Liver (tissue), 9 donors: ENCODE results near the gene PRKCH. TPM values are rescaled to one million over a fixed set of nuclear protein-coding genes. Genes with fewer than 3 reads are reported as not detected.

Source experiments
- DNase-seq: peaks from one replicate; pipeline ENCODE4 v3.0.0-alpha.2; 2017; ENCODE audit warnings: low spot score
- H3K27ac ChIP-seq, 2 donors: one replicate each; pipeline ENCODE4 v1.7.0; 2013; ENCODE audit warnings: inconsistent platforms in 2 of 2, low read length in 2 of 2, control low read depth in 1 of 2, low read depth in 1 of 2, mild to moderate bottlenecking in 1 of 2
- H3K27me3 ChIP-seq, 4 donors: one replicate each; pipeline versions ENCODE4 v1.6.1 to v1.7.0; 2013; ENCODE audit warnings: low read length in 3 of 4, inconsistent platforms in 1 of 4, mild to moderate bottlenecking in 1 of 4, moderate library complexity in 1 of 4; ENCODE audit not compliant: control insufficient read depth in 4 of 4, insufficient read depth in 4 of 4
- H3K36me3 ChIP-seq, 4 donors: one replicate each; pipeline versions ENCODE4 v1.6.1 to v1.7.0; 2013; ENCODE audit warnings: low read length in 3 of 4, mild to moderate bottlenecking in 3 of 4, low read depth in 1 of 4, moderate library complexity in 1 of 4; ENCODE audit not compliant: control insufficient read depth in 4 of 4, insufficient read depth in 3 of 4
- H3K4me1 ChIP-seq, 4 donors: one replicate each; pipeline versions ENCODE4 v1.6.1 to v1.7.0; 2013; ENCODE audit warnings: low read length in 3 of 4, mild to moderate bottlenecking in 3 of 4, moderate library complexity in 1 of 4; ENCODE audit not compliant: control insufficient read depth in 4 of 4, insufficient read depth in 4 of 4
- H3K4me3 ChIP-seq, 3 donors: one replicate each; pipeline versions ENCODE4 v1.6.1 to v1.7.0; 2013; ENCODE audit warnings: low read length in 3 of 3, control low read depth in 1 of 3, low read depth in 1 of 3, mild to moderate bottlenecking in 1 of 3
- H3K9ac ChIP-seq, 2 donors: one replicate each; pipeline ENCODE4 v1.7.0; 2013; ENCODE audit warnings: low read length in 2 of 2, mild to moderate bottlenecking in 2 of 2, moderate library complexity in 2 of 2, control low read depth in 1 of 2, low read depth in 1 of 2
- H3K9me3 ChIP-seq, 4 donors: one replicate each; pipeline versions ENCODE4 v1.6.1 to v1.7.0; 2013; ENCODE audit warnings: low read length in 3 of 4; ENCODE audit not compliant: control insufficient read depth in 4 of 4
- ATF3 ChIP-seq: IDR thresholded peaks from 2 replicates; pipeline ENCODE4 v1.6.1; 2016; ENCODE audit warnings: antibody characterized with exemption
- CTCF ChIP-seq: fragments of 150-350 bp; IDR thresholded peaks from 2 replicates; pipeline ENCODE4 v1.5.1; 2017; ENCODE audit warnings: improper control_type of control experiment, low read depth, low read length; ENCODE audit not compliant: missing input control
- EGR1 ChIP-seq, 2 donors: IDR thresholded peaks; 2 replicates each; pipeline ENCODE4 v1.6.1; 2016 to 2018; ENCODE audit warnings: antibody characterized with exemption in 2 of 2, low read depth in 2 of 2
- FOXA1 ChIP-seq: IDR thresholded peaks from 2 replicates; pipeline ENCODE4 v1.6.1; 2016; ENCODE audit warnings: antibody characterized with exemption
- FOXA2 ChIP-seq: IDR thresholded peaks from 2 replicates; pipeline ENCODE4 v1.6.1; 2016; ENCODE audit warnings: antibody characterized with exemption
- HNF4A ChIP-seq, 2 donors: conservative IDR thresholded peaks; 2 replicates each; pipeline ENCODE4 v1.6.1; 2016; ENCODE audit warnings: antibody characterized with exemption in 2 of 2, mild to moderate bottlenecking in 2 of 2
- HNF4G ChIP-seq: IDR thresholded peaks from 2 replicates; pipeline ENCODE4 v1.6.1; 2016; ENCODE audit warnings: antibody characterized with exemption
- JUND ChIP-seq, 2 donors: IDR thresholded peaks; 2 replicates each; pipeline ENCODE4 v1.6.1; 2016; ENCODE audit warnings: antibody characterized with exemption in 2 of 2
- MAX ChIP-seq: IDR thresholded peaks from 2 replicates; pipeline ENCODE4 v1.6.1; 2016; ENCODE audit warnings: antibody characterized with exemption
- NR2F2 ChIP-seq: IDR thresholded peaks from 2 replicates; pipeline ENCODE4 v1.6.1; 2016; ENCODE audit warnings: antibody characterized with exemption
- RAD21 ChIP-seq, 2 donors: IDR thresholded peaks; 2 replicates each; pipeline ENCODE4 v1.6.1; 2016; ENCODE audit warnings: antibody characterized with exemption in 2 of 2, mild to moderate bottlenecking in 2 of 2
- REST ChIP-seq: IDR thresholded peaks from 2 replicates; pipeline ENCODE4 v1.6.1; 2016; ENCODE audit warnings: antibody characterized with exemption, mild to moderate bottlenecking
- RXRA ChIP-seq, 2 donors: IDR thresholded peaks; 2 replicates each; pipeline ENCODE4 v1.6.1; 2017 to 2018; ENCODE audit warnings: antibody characterized with exemption in 2 of 2, mild to moderate bottlenecking in 1 of 2
- SP1 ChIP-seq: IDR thresholded peaks from 2 replicates; pipeline ENCODE4 v1.6.1; 2018; ENCODE audit warnings: antibody characterized with exemption, mild to moderate bottlenecking
- TAF1 ChIP-seq: conservative IDR thresholded peaks from 2 replicates; pipeline ENCODE4 v1.6.1; 2016; ENCODE audit warnings: antibody characterized with exemption, mild to moderate bottlenecking
- YY1 ChIP-seq: IDR thresholded peaks from 2 replicates; pipeline ENCODE4 v1.6.1; 2016; ENCODE audit warnings: antibody characterized with exemption, mild to moderate bottlenecking
- WGBS: extraction: QIAGEN DNeasy Blood & Tissue Kit; methylation state at CpG from one replicate; pipeline ENCODE4 v1.1.7; 2013; 5-methylcytosine and 5-hydroxymethylcytosine counted together
- polyA plus RNA-seq, 2 donors: library from polyadenylated mRNA; stranded (reverse) in 1 of 2; unstranded in 1 of 2; fragments of 200-250 nt in 1 of 2; fragments of >200 nt in 1 of 2; fragmentation: Nextera tagmentation in 1 of 2; extraction: Ambion mirVana in 1 of 2; gene quantifications; one replicate each; pipeline versions ENCODE4 v1.2.1 to v1.2.3, GENCODE V29; 2013 to 2015
- total RNA-seq, 2 donors: library from RNA; depleted of rRNA; stranded (reverse); fragments of >200 nt; gene quantifications; one replicate each; pipeline ENCODE4 v1.2.3, GENCODE V29; 2014
- donor health status: healthy.
- donor health status: healthy.
- donor health status: healthy.
- donor health status: healthy.
- donor health status: healthy.

Gene PRKCH
- total and polyA plus RNA-seq, 4 donors, result 3.9 to 13.7 (median 7.0) TPM

GRCh38 chr14:61547186-61548069, 226.0 kb downstream of the PRKCH start:
- Histone ChIP-seq H3K4me3 (no peak overlapping the region), H3K27me3 (no peaks in the 10 kb centered on the region), H3K27ac (no peak overlapping the region), H3K36me3 (no peaks in the 10 kb centered on the region), H3K9me3 (no peaks in the 10 kb centered on the region), H3K9ac (no peak overlapping the region), H3K4me1 (peaks cover 7 to 26% (median 20%) of the 10 kb centered on the region in 4 donors)
- 91% methylated on average over 14 of the region's 14 CpGs for WGBS
- TF ChIP-seq FOXA2, result no peak
- no peak for TF ChIP-seq SP1
- no peak for TF ChIP-seq MAX
- no peak for TF ChIP-seq JUND (IDR thresholded peaks at IDR 0.05)
- TF ChIP-seq RAD21 (IDR thresholded peaks at IDR 0.05), result no peak
- no peak for TF ChIP-seq CTCF
- no peak for TF ChIP-seq FOXA1
- no peak for TF ChIP-seq NR2F2
- no peak for TF ChIP-seq HNF4G
- no peak for TF ChIP-seq ATF3
- TF ChIP-seq EGR1 (IDR thresholded peaks at IDR 0.05; ENCODE audit: low read depth in 2 of 2), result no peak
- TF ChIP-seq TAF1, result no peak
- TF ChIP-seq REST, result no peak
- DNase-seq, result no peak

GRCh38 chr14:61549425-61549824, 228.0 kb downstream of the PRKCH start:
- Histone ChIP-seq H3K9me3 (no peaks in the 10 kb centered on the region), H3K27ac (no peak overlapping the region), H3K27me3 (no peaks in the 10 kb centered on the region), H3K36me3 (no peaks in the 10 kb centered on the region), H3K4me1 (peaks cover 10 to 25% (median 12%) of the 10 kb centered on the region in 4 donors), H3K9ac (no peak overlapping the region), H3K4me3 (no peak overlapping the region)
- TF ChIP-seq YY1, result no peak
- TF ChIP-seq HNF4A (conservative IDR thresholded peaks at IDR 0.05), result peak; percentile 5 to 14
- peak; percentile 10 to 30 for TF ChIP-seq RXRA (IDR thresholded peaks at IDR 0.05)
- DNase-seq, result no peak
- 41% methylated on average over 2 of the region's 2 CpGs for WGBS
